Ishikawa (cell line): Measurements from ENCODE around the gene ST3GAL3.

Source experiments
- CEBPB ChIP-seq: IDR thresholded peaks from 2 replicates; pipeline ENCODE4 v1.6.1; 2012
- CREB1 ChIP-seq: IDR thresholded peaks from 2 replicates; pipeline ENCODE4 v1.6.1; 2012; ENCODE audit warnings: low read depth
- EGR1 ChIP-seq: IDR thresholded peaks from 2 replicates; pipeline ENCODE4 v1.6.1; 2012
- EP300 ChIP-seq: IDR thresholded peaks from 2 replicates; pipeline ENCODE4 v1.6.1; 2012; ENCODE audit warnings: borderline replicate concordance
- FOXM1 ChIP-seq: IDR thresholded peaks from 2 replicates; pipeline ENCODE4 v1.6.1; 2012; ENCODE audit warnings: low read depth, borderline replicate concordance
- MAX ChIP-seq: IDR thresholded peaks from 2 replicates; pipeline ENCODE4 v1.6.1; 2012
- NFIC ChIP-seq: IDR thresholded peaks from 2 replicates; pipeline ENCODE4 v1.6.1; 2012
- RAD21 ChIP-seq: IDR thresholded peaks from 2 replicates; pipeline ENCODE4 v1.6.1; 2012; ENCODE audit warnings: low read depth
- REST ChIP-seq: IDR thresholded peaks from 2 replicates; pipeline ENCODE4 v1.6.1; 2012; ENCODE audit warnings: low read depth, mild to moderate bottlenecking
- TAF1 ChIP-seq: IDR thresholded peaks from 2 replicates; pipeline ENCODE4 v1.6.1; 2012; ENCODE audit warnings: low read depth, mild to moderate bottlenecking
- TCF12 ChIP-seq: IDR thresholded peaks from 2 replicates; pipeline ENCODE4 v1.6.1; 2012; ENCODE audit warnings: low read depth
- USF1 ChIP-seq: IDR thresholded peaks from 2 replicates; pipeline ENCODE4 v1.6.1; 2012
- YY1 ChIP-seq: IDR thresholded peaks from 2 replicates; pipeline ENCODE4 v1.6.1; 2012; ENCODE audit warnings: low read depth
- ZBTB7A ChIP-seq: IDR thresholded peaks from 2 replicates; pipeline ENCODE4 v1.6.1; 2012; ENCODE audit warnings: low read depth

- no peak for TF ChIP-seq YY1
- TF ChIP-seq RAD21, result no peak
- TF ChIP-seq FOXM1, result no peak
- no peak for TF ChIP-seq NFIC
- no peak for TF ChIP-seq TAF1
- no peak for TF ChIP-seq EGR1
- no peak for TF ChIP-seq MAX
- TF ChIP-seq ZBTB7A, result no peak
- no peak for TF ChIP-seq CEBPB
- no peak for TF ChIP-seq EP300
- TF ChIP-seq REST, result no peak
- TF ChIP-seq TCF12, result no peak
- no peak for TF ChIP-seq CREB1
- TF ChIP-seq USF1, result no peak
Measured at GRCh38 chr1:43890815-43891214, 183.5 kb downstream of the ST3GAL3 start.
